Stimulated activated CD8-positive, alpha-beta memory T cell treated with anti-CD3 and anti-CD28 coated beads, Interleukin-15, amount 100 ng/mL, for 4 hours (primary cell): ENCODE measurements around the gene RAPGEF6.
"Not testable (repeated sequence)": the region's sequence is repeated elsewhere in the genome, so short reads cannot be mapped to it uniquely, and the experiment has no call there.

Experiments
- DNase-seq, 2 donors: peaks; one replicate each; pipeline ENCODE4 v3.0.0-alpha.2; 2020; ENCODE audit warnings: low read depth in 2 of 2

RAPGEF6 gene

DNA sequence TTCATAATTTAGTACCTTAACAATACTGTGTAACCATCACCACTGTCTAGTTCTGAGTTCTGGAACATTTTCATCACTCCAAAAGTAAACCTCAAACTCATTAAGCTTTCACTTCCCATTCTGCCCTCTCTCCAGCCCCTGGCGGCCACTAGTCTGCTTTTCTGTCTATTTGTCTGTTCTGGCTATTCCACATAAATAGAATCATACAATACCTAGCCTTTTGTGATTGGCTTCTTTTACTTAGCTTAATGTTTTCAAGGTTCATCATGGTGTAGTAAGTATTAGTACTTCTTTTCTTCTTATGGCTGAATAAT lies 138.7 kb downstream of the RAPGEF6 start:
- no peak for DNase-seq

DNA sequence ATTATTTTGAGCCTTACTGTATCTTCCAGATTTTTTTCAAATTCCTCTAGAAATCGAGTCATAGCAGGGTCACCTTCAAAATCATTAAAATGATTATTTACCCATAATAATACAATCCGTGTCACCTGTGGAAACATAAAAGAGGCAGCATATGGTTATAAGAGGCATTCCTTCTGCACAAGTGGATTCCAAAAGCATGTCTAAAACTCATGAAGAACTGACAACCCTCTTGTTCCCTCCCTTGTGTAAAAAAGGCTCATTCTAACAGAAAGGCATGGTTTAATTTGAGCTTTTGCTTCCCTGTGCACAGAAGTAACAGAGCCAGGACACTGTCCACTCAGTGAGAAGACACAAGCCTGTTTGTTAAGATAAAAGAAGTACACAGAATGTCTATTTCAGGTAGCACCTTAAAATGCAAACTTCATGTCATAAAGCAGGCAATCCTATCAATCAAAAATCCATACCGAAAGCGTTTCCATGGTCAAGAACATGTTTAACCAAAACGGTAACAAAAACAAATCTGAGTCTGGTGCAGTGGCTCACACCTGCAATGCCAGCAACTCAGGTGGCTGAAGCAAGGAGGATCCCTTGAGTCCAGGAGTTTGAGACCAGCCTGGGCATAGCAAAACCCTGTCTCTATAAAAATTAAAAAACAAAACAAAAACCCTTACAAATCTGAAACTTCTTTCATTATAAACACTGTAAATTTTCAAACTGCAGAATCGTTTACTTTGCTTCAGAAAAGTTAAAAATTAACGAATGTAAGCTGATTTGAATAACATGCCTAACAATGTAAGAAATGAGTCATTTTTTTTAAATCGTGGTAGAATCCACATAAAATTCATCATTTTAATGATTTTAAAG lies 139.3 kb downstream of the RAPGEF6 start:
- DNase-seq: no peak

DNA sequence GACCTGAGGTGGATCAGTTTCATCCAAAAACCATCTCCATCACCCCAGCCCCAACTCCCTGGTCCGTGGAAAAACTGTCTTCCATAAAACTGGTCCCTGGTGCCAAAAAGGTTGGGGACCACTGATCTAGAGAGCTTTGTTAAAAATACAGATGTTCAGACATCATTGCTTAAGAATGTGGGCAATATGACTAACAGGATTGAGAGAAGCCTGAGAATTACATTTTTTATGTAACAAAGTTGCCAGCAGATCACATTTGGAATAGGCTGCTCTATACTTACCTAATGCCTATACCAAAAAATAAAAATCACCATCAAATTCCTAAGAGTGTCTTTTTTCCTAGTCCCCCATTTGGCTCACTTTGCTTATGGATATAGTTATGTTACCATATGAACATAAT lies 143.3 kb downstream of the RAPGEF6 start:
- no peak for DNase-seq

DNA sequence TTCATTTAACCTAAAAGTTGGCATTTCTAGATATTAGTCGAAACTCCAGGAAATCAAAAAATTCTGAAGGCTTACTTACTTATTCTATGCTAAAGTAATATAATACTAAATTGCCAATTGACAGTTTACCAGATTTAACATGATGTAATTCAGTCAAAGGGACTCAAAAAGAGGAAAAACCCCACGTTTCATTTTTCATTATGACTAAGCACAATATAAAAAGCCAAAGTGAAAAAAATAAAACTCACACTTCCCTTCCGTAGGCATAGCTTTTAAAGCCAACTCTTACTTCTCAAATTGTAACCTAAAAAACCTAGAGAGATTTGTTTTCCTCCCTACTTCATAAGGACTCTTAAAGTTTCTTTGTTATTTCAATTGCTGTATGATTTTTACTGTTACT lies 146.6 kb downstream of the RAPGEF6 start:
- no peak for DNase-seq

DNA sequence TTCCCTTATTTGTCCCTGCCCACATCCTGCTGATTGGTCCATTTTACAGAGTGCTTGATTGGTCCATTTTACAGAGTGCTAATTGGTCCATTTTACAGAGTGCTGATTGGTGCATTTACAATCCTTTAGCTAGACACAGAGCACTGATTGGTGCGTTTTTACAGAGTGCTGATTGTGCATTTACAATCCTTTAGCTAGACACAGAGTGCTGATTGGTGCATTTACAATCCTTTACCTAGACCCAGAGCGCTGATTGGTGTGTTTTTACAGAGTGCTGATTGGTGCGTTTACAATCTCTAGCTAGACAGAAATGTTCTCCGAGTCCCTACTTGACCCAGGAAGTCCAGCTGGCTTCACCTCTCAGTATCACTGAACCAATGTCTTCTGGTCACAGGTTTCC lies 147.7 kb downstream of the RAPGEF6 start:
- DNase-seq: not testable (repeated sequence)

DNA sequence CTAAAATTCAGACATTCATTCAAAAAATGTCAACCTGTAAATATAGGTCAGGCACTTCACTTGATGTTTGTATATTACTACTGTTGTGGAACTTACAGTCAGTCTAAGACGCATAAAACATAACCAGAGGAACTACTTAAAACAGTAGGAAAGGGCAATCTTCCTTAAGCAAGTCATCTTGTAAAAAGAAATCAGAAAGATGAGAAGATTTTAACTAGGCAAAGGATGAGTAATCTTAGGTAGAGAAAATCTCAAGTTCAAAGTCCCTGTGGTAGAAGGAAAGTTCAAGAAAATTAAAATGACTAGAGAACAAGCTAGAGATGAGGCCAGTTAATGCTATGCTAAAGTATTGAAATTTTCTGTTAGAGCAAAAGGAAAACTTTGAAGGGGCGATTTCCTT lies 152.4 kb downstream of the RAPGEF6 start:
- no peak for DNase-seq

DNA sequence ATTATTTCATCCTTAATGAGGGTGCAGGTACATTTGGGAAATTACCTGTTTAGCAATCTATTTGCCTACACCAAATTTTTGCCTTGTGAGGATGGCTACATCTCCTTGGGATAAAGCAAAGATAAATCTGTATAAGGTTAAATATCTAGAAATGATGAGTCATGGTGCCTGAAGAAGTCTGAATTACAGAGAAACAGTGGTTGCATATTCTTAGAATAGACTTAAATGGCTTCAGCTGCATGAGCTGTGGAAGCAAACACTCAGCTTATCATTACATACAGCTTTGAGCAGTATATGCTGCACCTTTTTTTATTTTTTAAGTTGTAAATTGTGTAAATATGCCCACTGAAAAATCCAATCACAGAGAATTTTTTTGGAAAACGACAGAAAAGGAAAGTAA lies 153.5 kb downstream of the RAPGEF6 start:
- DNase-seq: no peak

DNA sequence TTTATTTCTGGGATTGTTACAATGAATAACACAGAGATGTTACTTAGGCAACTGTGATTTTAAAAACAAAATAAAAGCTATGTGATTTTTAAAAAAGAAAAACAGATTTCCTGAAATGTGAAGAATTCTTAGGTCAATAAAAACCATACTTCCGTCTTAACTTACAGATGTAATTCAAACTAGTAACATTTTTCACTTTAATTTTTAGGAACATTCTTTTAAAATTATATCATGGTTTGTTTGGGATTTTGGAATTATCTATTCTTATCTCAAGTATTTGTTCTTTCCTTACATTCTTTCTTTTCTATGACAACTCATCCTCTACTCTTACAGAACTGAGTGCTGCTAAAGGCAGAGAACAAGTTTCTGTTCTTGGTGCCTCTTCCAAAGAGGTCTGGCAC lies 159.5 kb downstream of the RAPGEF6 start:
- no peak for DNase-seq

DNA sequence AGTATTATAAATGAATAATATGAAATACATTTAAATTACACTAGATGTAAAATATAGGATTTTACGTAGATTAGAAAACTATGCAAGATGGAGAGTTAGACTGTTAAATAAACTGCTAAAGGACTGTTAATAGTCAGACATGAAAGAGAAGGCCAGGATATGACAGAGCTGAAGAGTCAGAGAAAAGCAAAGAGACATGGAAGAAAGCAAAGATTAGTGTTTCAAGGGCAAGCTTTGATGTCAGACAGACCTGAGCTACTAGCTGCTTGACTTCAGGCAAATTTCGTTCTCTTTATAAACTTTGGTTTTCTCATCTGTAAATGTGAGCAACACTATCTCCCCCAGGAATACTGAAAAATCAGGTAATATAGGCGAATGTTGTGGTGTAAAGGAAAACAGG lies 161.3 kb downstream of the RAPGEF6 start:
- no peak for DNase-seq

DNA sequence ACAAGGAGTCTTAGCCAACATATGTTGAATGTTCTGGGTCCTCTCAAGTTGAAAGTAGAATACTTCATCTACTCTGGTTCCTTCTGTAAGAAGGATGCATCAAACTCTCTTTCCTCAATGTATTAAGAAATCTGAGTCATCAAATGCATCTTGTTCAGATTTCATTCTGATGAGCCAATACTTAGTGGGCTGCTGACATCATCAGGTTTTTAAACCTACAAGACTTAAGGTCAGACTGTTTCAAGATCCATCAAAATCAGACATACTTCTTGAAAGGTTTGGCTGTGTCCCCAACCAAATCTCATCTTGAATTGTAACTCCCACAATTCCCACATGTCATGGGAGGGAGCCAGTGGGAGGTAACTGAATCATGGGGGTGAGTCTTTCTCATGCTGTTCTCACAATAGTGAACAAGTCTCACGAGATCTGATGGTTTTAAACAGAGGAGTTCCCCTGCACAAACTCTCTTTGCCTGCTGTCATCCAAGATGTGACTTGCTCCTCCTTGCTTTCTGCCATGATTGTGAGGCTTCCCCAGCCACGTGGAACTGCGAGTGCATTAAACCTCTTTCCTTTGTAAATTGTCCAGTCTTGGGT lies 168.8 kb downstream of the RAPGEF6 start:
- no peak for DNase-seq

DNA sequence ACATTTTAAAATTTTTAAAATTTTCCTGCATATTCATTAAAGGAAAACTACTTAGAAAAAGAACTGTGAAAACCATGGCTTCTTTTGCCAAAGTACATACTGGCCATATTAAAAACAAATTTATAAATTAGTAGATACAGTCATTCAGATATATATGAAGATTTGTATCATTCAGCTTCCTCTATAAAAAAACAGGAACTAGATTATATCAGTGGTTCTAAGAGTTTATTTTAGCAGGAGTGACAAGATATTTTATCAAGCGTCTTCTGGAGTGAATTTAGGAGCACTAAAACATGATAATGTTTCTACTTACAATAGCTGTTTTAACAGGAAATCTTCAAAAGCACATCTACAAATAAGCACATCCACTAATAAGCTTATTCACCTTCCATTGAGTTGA lies 171.4 kb downstream of the RAPGEF6 start:
- no peak for DNase-seq

DNA sequence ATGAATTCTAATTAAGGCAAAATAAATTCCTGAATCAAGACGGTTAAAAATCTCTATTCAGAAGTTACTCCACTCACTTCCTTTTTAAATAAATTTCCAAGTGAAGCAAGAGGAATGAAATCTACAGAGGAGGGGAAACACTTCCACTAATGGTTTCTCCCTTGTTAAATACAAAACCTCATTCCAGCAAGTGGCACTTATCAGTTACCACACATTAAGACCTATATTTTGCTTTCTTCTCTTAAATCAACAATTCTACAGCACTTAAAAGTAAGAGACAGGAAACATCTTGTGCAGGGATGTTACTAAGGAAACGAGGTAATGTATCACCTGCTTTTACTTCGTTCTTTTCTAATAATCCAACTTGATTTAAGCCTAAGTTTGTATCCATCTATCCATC lies 172.6 kb downstream of the RAPGEF6 start:
- no peak for DNase-seq

DNA sequence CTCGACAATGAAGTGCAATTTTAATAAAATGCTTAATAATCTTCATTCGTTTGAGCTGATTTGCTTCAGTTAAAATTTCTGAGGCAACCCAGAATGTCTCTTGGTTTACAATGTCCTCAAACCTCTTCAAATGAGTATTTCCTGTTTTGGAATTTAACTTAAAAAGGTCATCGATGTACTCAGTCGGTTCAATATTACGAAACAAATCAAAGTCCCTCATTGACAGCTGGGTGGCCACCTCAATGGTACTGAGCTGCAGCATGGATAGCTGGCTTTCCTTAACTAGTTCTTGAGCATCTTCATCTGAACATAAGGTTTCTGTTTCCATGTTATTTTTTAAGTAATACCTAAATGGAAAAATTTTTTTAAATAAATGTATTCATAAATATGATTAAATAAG lies 173.3 kb downstream of the RAPGEF6 start:
- no peak for DNase-seq

DNA sequence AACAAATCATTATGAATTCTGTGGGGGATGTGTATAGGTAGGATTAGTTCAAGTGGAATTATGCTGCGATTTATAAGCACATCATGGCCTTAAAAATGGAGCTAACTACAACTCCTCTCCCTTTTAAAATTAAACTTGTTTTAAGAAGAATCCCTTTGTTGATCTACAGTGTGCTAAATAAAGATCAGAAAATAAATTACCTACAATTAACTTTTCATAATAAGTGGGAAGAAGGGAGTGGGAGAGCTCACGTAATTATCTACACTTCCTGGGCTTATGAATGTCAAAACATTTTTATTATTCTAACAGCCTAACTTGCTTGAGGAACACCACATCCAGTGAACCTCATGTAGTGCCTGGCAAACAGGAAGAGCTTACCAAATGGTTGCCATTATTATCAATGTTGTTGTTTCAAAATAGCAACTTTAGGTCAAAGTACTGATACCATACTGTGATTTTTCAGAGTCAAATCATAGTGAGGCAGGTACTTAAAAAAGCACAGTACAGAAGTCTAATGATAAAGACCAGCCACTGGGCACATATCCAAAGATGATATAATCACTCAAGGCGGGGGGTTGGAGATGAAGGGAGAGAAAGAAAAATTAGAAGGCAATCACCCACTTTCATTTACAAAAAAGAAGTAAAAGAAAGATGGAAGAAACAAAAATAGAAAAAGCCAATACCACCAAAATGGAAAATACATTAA lies 174.0 kb downstream of the RAPGEF6 start:
- DNase-seq: no peak

DNA sequence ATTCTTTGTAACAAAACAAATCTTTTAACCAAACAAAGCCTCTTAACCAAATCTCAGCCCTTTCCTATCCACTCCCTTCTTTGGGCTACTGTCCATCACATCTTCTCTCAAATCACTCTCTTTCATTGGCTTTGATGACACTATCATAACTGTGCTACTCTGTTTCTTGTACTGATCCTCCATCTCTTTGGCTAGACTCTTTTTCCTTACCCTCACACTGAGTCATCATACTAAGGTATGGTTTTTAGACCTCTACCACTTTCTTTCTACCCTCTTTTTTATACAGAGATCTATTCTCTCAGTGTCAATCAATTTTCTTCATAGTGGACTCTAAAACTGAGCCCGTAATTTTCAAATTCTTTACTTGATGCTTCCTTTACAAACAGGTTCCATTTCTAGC lies 174.9 kb downstream of the RAPGEF6 start:
- no peak for DNase-seq

DNA sequence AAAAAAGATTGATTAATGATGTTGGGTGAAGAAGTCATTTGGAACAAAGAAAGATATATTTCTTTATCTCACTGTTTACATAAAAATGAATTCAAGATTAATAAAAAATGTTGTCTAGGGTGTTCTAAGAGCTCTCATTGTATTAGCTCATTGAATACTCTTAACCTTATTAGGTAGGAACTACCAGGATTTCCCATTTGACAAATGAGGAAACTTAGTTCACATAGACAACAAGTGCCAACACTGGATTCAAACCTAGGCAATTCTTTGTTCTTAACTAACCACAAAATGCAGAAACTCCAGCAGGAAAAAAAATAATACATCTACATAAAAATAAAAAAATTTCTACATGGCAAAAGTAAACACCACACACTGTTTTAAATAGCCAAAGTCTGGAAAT lies 175.8 kb downstream of the RAPGEF6 start:
- no peak for DNase-seq

DNA sequence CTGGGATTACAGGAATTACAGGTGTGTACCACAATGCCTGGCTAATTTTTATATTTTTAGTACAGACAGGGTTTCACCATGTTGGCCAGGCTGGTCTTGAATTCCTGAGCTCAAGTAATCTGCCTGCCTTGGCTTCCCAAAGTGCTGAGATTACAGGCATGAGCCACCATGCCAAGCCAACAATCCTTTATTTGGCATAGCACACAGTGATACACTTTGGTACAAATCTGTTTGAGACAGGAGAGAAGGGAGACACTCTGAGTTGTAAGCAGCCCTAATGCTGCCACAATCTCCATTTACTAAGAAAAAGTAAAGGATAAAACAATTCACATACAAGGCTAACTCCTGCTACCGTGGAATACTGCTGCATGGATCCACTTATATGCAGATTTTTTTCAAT lies 177.8 kb downstream of the RAPGEF6 start:
- DNase-seq: no peak

DNA sequence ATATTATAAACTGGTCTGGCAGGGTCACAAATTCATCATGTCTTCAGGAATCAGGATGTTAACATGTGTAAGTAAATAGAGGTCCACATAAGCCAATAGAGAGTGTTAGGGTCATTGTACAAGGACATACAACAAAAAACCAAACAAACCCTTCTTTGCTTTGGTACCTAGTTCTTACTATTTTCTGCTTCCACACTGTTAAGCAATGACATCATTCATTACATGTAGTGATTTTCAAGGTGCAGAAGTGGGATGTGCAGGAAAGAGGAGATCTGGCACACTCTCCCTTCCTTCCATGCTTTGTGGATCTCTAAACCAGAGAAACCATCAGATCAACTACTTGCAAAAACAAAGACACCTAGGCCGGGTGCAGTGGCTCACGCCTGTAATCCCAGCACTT lies 184.1 kb downstream of the RAPGEF6 start:
- DNase-seq: no peak

DNA sequence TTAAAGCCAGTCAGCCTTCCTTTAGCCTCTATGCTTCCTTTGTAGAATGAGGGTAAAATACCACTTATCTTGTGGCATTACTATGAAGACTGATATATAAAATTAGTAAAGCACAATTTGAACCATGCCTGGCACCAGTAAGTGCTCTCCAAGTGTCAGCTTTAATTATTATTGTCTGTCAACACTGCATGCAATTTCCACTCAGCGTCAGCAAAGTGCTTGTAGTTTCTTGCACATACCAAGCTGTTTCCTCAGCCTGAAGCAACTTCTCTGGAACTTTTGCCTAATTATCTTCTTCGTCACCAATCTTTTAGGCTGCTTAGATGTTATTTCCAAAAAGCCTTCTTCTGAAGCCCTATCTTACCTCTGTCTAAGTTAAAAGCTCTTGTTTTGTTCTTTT lies 193.8 kb downstream of the RAPGEF6 start:
- no peak for DNase-seq

DNA sequence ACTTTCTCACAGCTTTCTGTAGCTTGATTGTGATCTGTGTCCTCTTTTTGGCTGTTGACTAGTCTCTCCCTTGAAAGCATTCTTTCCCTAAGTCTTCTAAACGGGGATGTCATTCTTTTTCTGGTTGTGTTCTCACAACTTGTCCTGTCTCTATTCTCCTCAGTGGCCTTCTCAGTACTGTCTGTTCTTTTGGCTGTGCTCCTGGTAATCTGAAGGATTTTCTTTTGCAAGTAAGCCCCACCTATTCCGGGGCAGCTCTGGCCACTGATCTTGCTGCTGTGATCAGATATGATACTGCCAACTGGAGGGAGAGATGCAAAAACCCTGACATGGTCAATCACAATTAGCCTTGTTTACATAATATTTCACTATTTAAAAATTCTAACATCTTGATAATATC lies 198.9 kb downstream of the RAPGEF6 start:
- no peak for DNase-seq

DNA sequence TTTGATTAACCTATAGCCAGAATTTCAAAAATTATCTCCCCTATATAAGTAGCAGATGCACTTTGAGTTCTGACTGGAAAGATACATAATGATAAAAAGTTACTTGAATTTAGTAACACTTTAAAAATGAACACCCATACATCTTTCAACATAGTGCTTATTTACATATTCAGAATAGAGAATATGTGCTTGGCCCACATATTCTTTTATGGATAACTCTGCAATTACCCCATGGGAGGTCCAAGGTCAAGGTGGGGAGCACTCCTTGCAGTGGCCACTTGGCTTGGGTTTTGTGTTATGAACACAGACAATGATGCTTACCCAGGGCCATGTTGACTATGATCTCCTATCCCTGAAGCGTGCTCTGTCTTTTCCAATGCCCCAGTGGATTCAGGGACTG lies 201.9 kb downstream of the RAPGEF6 start:
- DNase-seq: no peak

DNA sequence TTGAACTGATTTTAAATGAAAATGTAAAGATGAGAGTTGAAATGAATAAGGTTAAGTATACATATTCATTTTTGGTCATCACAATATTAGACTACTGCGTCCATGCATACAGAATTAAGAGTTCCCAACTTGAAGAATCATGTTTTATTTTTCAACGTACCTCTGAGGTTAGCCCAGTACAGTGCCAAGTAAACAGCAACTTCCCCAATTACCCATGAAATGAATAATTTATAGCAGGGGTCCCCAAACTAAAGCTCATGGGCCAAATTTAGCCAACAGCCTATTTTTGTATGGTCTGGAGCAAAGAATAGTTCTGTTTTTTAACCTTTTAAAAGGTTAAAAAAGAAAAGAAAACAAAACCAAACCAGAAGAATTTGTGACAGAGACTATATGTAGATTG lies 203.2 kb downstream of the RAPGEF6 start:
- DNase-seq: no peak

DNA sequence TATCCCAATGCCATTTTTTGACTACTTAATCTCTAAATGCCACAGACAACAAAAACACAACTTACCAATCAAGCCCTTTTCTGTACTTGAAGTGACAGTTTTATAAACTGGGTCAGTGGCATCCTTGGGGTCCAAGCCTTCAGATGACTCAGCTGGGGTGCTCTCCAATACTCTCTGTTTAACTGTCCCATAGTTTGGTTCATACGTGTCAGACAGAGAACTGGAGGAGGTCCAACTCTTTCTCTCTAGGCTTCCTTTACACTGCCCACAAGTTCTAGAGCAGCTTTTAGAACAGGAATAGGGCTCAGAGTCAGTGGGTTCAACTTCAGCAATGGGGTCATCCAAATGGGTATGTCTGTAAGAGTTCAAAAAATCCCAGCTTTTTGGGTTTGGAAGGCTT lies 204.2 kb downstream of the RAPGEF6 start:
- no peak for DNase-seq
